ENCODE data around the gene C6orf136. TPM values are rescaled to one million over a fixed set of nuclear protein-coding genes. Genes with fewer than 3 reads are reported as not detected.

The C6orf136 gene
- total and polyA plus RNA-seq, 10 of the 15 experiments (the other 5 are each of a cell fraction or from before 2014, with no cell fraction given) = 5.2 to 24.1 (median 14.9) TPM

GRCh38 chr6:30635834-30636233 is 11.1 kb upstream of the C6orf136 start:
- ChIA-PET RAD21 (ENCODE audit: unreplicated experiment) (no interaction called here), SMC1A (ENCODE audit: uncharacterized antibody, unreplicated experiment) (no interaction called here), CTCF (no interaction called here), POLR2A (no interaction called here)
- H3K27me3 ChIP-seq (replicated peaks in 1 of 2; ENCODE audit: control insufficient read depth in 2 of 2, insufficient read depth in 2 of 2, low read length in 1 of 2) = no peaks in the 10 kb centered on the region
- H3K9me3 ChIP-seq (replicated peaks; ENCODE audit: control insufficient read depth, insufficient read depth, low read length) = no peaks in the 10 kb centered on the region
- no peak overlapping the region for H3K27ac ChIP-seq (ENCODE audit: control insufficient read depth, insufficient read depth)
- no peaks in the 10 kb centered on the region for H3K4me1 ChIP-seq (ENCODE audit: control insufficient read depth, insufficient read depth, low read length)
- no peak for DNase-seq (ENCODE audit: low read depth, low spot score)
- in situ Hi-C loops (cut with MboI) (no loop called here), intact Hi-C loops (cut with micrococcal nuclease; ENCODE audit: unreplicated experiment) (no loop called here)
- TF ChIP-seq SMC3 (IDR thresholded peaks at IDR 0.05; ENCODE audit: borderline replicate concordance, low read length) = no peak
- no peak for TF ChIP-seq POLR2AphosphoS2 (IDR thresholded peaks at IDR 0.05; ENCODE audit: low read depth, low read length)
- TF ChIP-seq CBX3 (IDR thresholded peaks at IDR 0.05; ENCODE audit: borderline replicate concordance, low read depth) = no peak
- no peak for TF ChIP-seq FOXK2 (IDR thresholded peaks at IDR 0.05)
- no peak for TF ChIP-seq CREB1 (IDR thresholded peaks at IDR 0.05; ENCODE audit: low read depth)
- no peak for TF ChIP-seq ZBTB4 (CRISPR knock-in tag; IDR thresholded peaks at IDR 0.05)
- TF ChIP-seq ESRRA (IDR thresholded peaks at IDR 0.05; ENCODE audit: low read length) = no peak
- no peak for TF ChIP-seq CHD1 (IDR thresholded peaks at IDR 0.05; ENCODE audit: low read depth, low read length)
- TF ChIP-seq SUPT20H (IDR thresholded peaks at IDR 0.05; ENCODE audit: borderline replicate concordance, control insufficient read depth, low read depth, low read length) = no peak
- TF ChIP-seq FOXM1 (IDR thresholded peaks at IDR 0.05; ENCODE audit: low read depth, low read length) = no peak
- TF ChIP-seq ASH2L (IDR thresholded peaks at IDR 0.05; ENCODE audit: borderline replicate concordance, low read depth) = no peak
- no peak for TF ChIP-seq MXI1 (IDR thresholded peaks at IDR 0.05; ENCODE audit: low read depth, low read length)
- TF ChIP-seq PRDM15 (CRISPR knock-in tag; IDR thresholded peaks at IDR 0.05) = no peak
- no peak for TF ChIP-seq EED (IDR thresholded peaks at IDR 0.05; ENCODE audit: low read depth)
- peaks cover 0 to 6% of the 10 kb centered on the region in 2 experiments; a peak in 1 of 4 replicates for H3K36me3 ChIP-seq (ENCODE audit: control insufficient read depth in 2 of 2, insufficient read depth in 2 of 2, low read length in 1 of 2)
- H2AFZ ChIP-seq (ENCODE audit: control insufficient read depth, low read depth, low read length) = no peak overlapping the region
- no peak overlapping the region for H3K4me2 ChIP-seq (ENCODE audit: control insufficient read depth, insufficient read depth)
- no peaks in the 10 kb centered on the region for H4K20me1 ChIP-seq (ENCODE audit: control insufficient read depth, insufficient read depth)
- H3K4me3 ChIP-seq = no peak overlapping the region
- WGBS (ENCODE audit: insufficient coverage, insufficient replicate concordance, low lambda C conversion rate, missing lambda C conversion rate) = 97% methylated on average over 3 of the region's 3 CpGs
- no peak for FAIRE-seq
- H3K79me2 ChIP-seq (ENCODE audit: control insufficient read depth, insufficient read depth, low read length) = no peaks in the 10 kb centered on the region
- ATAC-seq = no peak
- H3K9ac ChIP-seq (ENCODE audit: control insufficient read depth, insufficient read depth, low read length) = no peak overlapping the region
- BruUV-seq (replicated peaks) = no TSS peak
